WERI-Rb-1 (cell line): Measurements from ENCODE around the gene USP15.
"Not testable (repeated sequence)": the region's sequence is repeated elsewhere in the genome, so short reads cannot be mapped to it uniquely, and the experiment has no call there.

Source experiments
- DNase-seq: peaks from one replicate; pipeline ENCODE4 v3.0.0-alpha.2; 2020
- H3K27ac ChIP-seq: fragments of 250-450 bp; sonication (Bioruptor Pico); 2 replicates; pipeline ENCODE4 v1.5.1; 2020; ENCODE audit warnings: mild to moderate bottlenecking, moderate library complexity
- H3K27me3 ChIP-seq: fragments of 250-450 bp; sonication (Bioruptor Pico); 2 replicates; pipeline ENCODE4 v1.5.1; 2021; ENCODE audit warnings: mild to moderate bottlenecking, low read depth, moderate library complexity; ENCODE audit not compliant: insufficient read depth, severe bottlenecking
- H3K36me3 ChIP-seq: fragments of 250-450 bp; sonication (Bioruptor Pico); 2 replicates; pipeline ENCODE4 v1.5.1; 2020; ENCODE audit warnings: mild to moderate bottlenecking, moderate library complexity
- H3K4me3 ChIP-seq: 2 replicates; pipeline ENCODE4 v1.5.1; 2011; ENCODE audit warnings: low read depth, mild to moderate bottlenecking, control low read depth, low read length
- H3K9me3 ChIP-seq: fragments of 250-450 bp; sonication (Bioruptor Pico); 2 replicates; pipeline ENCODE4 v1.5.1; 2021; ENCODE audit warnings: mild to moderate bottlenecking, moderate library complexity; ENCODE audit not compliant: severe bottlenecking
- CTCF ChIP-seq: IDR thresholded peaks from 2 replicates; pipeline ENCODE4 v1.5.1; 2011; ENCODE audit warnings: low read depth, mild to moderate bottlenecking, control low read depth, inconsistent platforms, low read length

The USP15 gene

DNA sequence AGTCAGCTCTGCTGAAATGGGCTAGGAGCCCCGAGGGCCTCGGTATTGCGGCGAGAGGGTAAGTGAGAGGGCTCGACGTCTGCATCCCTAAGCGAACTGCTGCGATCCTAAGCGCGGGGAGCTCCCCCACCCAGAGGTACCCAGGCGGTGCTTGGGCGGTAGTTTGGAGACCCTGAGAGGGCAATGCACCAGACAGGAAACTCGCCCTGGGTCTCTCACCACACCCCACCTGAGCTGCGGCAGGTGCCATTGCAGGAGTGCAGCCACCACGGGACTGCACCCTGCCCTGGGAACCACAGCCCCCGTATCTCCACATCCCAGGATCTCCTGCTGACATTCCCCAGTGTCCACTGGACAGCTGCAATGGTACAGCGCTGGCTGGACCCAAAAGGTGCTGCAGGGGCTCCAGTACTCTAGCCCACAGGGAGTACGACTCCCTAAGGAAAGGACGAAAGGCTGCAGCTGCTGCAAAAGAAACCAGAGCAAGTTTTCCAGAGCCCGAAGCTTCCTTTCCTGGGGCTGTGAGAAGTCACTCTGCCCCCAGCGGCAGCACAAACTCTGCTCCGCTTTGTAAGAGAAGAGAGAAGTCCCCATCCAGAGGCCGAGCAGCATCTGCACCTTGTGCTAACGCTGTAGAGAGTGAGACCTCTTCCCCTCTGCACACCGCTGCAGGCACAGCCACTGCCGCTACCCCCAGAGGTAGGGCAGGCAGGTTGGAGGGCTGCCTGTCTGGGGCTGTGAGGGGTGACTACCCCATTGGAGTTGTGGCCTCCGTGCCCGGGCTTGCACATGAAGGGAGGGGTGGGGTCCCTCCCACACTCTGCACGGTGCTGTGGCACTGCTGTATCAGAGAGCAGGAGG is 175.3 kb downstream of the USP15 start:
- DNase-seq = peak; percentile 56
- H3K27ac ChIP-seq = no peak overlapping the region
- peak; percentile 70 for TF ChIP-seq CTCF
- no peaks in the 10 kb centered on the region for H3K36me3 ChIP-seq
- no peaks in the 10 kb centered on the region for H3K9me3 ChIP-seq
- H3K4me3 ChIP-seq = peak overlapping the region; percentile 43
- no peaks in the 10 kb centered on the region for H3K27me3 ChIP-seq

GRCh38 chr12:62436164-62436503 is 175.9 kb downstream of the USP15 start:
- Histone ChIP-seq H3K9me3 (no peaks in the 10 kb centered on the region), H3K36me3 (no peaks in the 10 kb centered on the region), H3K27me3 (no peaks in the 10 kb centered on the region), H3K27ac (no peak overlapping the region), H3K4me3 (no peak overlapping the region)
- TF ChIP-seq CTCF = no peak
- DNase-seq = no peak

DNA sequence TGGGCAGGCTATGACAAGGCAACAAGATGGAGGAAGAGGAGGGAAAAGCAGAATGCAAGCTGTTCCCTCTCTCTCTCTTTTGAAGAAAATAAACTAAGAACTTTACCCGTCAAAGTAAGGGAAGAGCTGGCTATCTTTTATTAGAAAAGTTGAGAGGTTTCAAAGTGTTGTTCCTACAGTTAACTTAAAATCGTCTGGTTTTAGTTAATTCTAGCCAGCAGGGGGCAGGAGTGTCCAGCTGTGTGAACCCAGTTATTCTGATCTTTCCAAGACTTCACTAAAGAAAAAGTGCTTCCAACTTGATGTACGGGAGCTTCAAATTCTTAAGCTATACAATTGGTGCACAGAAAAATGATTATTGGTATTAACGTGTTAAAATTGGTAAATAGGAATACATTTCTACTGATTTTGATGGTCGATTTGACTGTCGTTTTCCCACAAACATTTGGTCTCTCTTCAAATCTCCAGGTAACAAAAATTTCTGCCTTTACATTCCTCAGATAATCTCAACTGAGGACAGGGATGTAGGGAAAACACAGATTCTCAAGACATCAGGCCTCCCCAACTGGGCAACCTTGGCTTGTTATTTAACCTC is 178.0 kb downstream of the USP15 start:
- H3K27ac ChIP-seq = no peak overlapping the region
- H3K36me3 ChIP-seq = no peaks in the 10 kb centered on the region
- H3K9me3 ChIP-seq = no peaks in the 10 kb centered on the region
- H3K4me3 ChIP-seq = no peak overlapping the region
- H3K27me3 ChIP-seq = no peaks in the 10 kb centered on the region
- TF ChIP-seq CTCF = peak; percentile 56
- peak; percentile 50 for DNase-seq

DNA sequence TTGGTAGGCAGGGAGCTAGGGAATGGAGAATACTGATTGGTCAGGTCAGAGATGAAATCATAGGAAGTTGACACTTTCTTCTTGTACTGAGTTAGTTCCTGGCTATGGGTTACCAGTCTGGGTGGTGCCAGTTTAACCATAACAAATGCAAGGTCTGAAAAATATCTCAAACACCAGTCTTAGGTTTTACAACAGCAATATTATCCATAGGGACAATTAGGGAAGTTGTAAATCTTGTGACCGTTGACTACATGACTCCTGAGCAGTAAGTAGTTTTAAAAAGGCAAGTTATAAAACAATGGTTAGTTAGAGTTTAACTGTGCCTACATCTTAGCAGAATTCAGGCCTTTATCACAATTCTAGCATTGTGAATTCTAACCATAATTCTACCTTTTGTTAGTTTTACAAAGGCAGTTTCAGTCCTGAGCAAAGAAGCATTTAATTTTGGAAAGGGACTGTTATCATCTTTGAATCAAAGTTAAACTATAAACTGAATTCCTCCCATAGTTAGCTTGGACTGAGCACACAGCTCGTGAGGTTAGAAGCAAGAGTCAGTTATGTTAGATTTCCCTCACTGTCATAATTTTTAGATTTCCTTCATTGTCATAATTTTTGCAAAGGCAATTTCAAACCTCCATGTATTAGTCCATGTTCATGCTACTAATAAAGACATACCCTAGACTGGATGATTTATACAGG is 186.7 kb downstream of the USP15 start:
- TF ChIP-seq CTCF = no peak
- no peak overlapping the region for H3K27ac ChIP-seq
- peaks cover 2% of the 10 kb centered on the region for H3K9me3 ChIP-seq

GRCh38 chr12:62448436-62448835 is 188.2 kb downstream of the USP15 start:
- no peak for TF ChIP-seq CTCF
- H3K27ac ChIP-seq = no peak overlapping the region
- no peak for DNase-seq
- no peaks in the 10 kb centered on the region for H3K27me3 ChIP-seq
- no peak overlapping the region for H3K4me3 ChIP-seq
- no peaks in the 10 kb centered on the region for H3K36me3 ChIP-seq
- H3K9me3 ChIP-seq = peaks cover 2% of the 10 kb centered on the region

More for the DNA sequence above, 186.7 kb downstream of the USP15 start:
- Histone ChIP-seq H3K36me3 (no peaks in the 10 kb centered on the region), H3K4me3 (no peak overlapping the region), H3K27me3 (no peaks in the 10 kb centered on the region)
- no peak for DNase-seq

- not testable (repeated sequence) for H3K27me3 ChIP-seq, H3K4me3 ChIP-seq, H3K36me3 ChIP-seq, DNase-seq, H3K9me3 ChIP-seq, H3K27ac ChIP-seq
Measured at GRCh38 chr12:62455429-62455828, 195.2 kb downstream of the USP15 start.
